ENCODE data around the gene ARAP1.

DNA sequence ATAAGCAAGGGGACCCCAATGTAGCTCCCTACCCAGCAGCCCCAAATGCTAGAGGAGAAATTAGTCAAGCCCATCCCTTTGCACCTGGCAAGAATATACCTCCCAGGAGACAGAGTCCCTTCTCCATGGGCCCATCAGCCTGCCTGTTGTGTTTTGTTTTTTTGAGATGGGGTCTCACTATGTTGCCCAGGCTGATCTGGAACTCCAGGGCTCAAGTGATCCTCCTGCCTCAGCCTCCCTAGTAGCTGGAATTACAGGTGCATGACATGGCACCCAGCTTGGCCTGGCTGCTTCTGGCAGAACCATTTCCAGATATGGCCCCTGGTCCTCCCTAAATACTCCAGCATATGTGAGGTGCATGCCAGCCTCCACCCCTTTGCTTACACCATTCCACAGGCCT lies 100.1 kb downstream of the ARAP1 start:
- TF ChIP-seq, protein P1, sequence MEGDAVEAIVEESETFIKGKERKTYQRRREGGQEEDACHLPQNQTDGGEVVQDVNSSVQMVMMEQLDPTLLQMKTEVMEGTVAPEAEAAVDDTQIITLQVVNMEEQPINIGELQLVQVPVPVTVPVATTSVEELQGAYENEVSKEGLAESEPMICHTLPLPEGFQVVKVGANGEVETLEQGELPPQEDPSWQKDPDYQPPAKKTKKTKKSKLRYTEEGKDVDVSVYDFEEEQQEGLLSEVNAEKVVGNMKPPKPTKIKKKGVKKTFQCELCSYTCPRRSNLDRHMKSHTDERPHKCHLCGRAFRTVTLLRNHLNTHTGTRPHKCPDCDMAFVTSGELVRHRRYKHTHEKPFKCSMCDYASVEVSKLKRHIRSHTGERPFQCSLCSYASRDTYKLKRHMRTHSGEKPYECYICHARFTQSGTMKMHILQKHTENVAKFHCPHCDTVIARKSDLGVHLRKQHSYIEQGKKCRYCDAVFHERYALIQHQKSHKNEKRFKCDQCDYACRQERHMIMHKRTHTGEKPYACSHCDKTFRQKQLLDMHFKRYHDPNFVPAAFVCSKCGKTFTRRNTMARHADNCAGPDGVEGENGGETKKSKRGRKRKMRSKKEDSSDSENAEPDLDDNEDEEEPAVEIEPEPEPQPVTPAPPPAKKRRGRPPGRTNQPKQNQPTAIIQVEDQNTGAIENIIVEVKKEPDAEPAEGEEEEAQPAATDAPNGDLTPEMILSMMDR (conservative IDR thresholded peaks at IDR 0.05; ENCODE audit: low read depth, low read length), result no peak
- no peak for TF ChIP-seq EZH2phosphoT487 (IDR thresholded peaks at IDR 0.05; ENCODE audit: borderline replicate concordance, low read length)
- no peak for TF ChIP-seq EZH2 (IDR thresholded peaks at IDR 0.05; ENCODE audit: low read length, unreplicated experiment)

All from PC-3 (cell line).